BLaER1 treated with 17β-estradiol and CSF1 and Interleukin-3, amounts not matched to agents 10 nM and 100 nM (cell line): Measurements from ENCODE around the gene PLEKHF1.

ENCODE experiments used
- H3K27ac ChIP-seq, 11 experiments: shearing (Covaris generic); formaldehyde crosslinking; 2 replicates each; pipeline ENCODE4 v1.8.1; 2022
- H3K27me3 ChIP-seq, 11 experiments: shearing (Covaris generic); formaldehyde crosslinking; 2 replicates each; pipeline ENCODE4 v1.8.1; 2022
- H3K36me3 ChIP-seq, 11 experiments: shearing (Covaris generic); formaldehyde crosslinking; 2 replicates each; pipeline ENCODE4 v1.8.1; 2022
- H3K4me1 ChIP-seq, 10 experiments: shearing (Covaris generic); formaldehyde crosslinking; 2 replicates each; pipeline ENCODE4 v1.8.1; 2022
- H3K4me2 ChIP-seq, 11 experiments: shearing (Covaris generic); formaldehyde crosslinking; 2 replicates each; pipeline ENCODE4 v1.8.1; 2022
- H3K4me3 ChIP-seq, 10 experiments: shearing (Covaris generic); formaldehyde crosslinking; 2 replicates each; pipeline ENCODE4 v1.8.1; 2022
- H3K9ac ChIP-seq, 11 experiments: shearing (Covaris generic); formaldehyde crosslinking; 2 replicates each; pipeline ENCODE4 v1.8.1; 2022
- H3K9me3 ChIP-seq, 11 experiments: shearing (Covaris generic); formaldehyde crosslinking; replicated peaks in 1 of 11; 2 replicates each; pipeline ENCODE4 v1.8.1; 2022
- H4K20me1 ChIP-seq, 11 experiments: shearing (Covaris generic); formaldehyde crosslinking; 2 replicates each; pipeline ENCODE4 v1.8.1; 2022
- Cebpa-rat ChIP-seq, 11 experiments: shearing (Covaris generic); IDR thresholded peaks; 2 replicates each; pipeline ENCODE4 v1.8.1; 2022

The PLEKHF1 gene

DNA sequence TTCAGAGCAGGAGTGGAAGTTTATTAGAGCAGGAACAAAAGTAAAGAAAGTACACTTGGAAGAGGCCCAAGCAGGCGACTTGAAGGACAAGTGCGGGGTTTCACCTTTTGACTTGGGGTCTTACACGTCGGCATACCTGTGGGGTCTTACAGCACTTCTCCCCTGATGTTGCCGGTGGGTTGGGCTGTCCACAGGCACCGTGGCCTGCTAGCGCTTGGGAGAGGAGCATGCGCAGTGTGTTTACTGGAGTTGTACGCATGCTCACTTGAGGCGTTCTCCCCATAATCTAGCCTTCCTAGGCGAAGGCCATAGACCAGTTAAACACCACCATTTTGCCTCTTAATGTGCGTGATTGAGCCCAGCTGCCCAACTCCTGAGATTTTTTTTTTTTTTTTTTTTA lies 25.0 kb upstream of the PLEKHF1 start:
- no peaks in the 10 kb centered on the region for H4K20me1 ChIP-seq
- TF ChIP-seq Cebpa-rat (IDR thresholded peaks at IDR 0.05), result no peak
- no peak overlapping the region for H3K4me2 ChIP-seq
- peaks cover 17 to 30% (median 24%) of the 10 kb centered on the region in 10 experiments for H3K4me1 ChIP-seq
- H3K9ac ChIP-seq, result no peak overlapping the region
- H3K36me3 ChIP-seq, result no peaks in the 10 kb centered on the region
- no peak overlapping the region for H3K4me3 ChIP-seq
- H3K27me3 ChIP-seq, result no peaks in the 10 kb centered on the region
- H3K9me3 ChIP-seq, result no peaks in the 10 kb centered on the region
- no peak overlapping the region for H3K27ac ChIP-seq

GRCh38 chr19:29641597-29641996 lies 23.7 kb upstream of the PLEKHF1 start:
- peaks cover 23 to 36% (median 29%) of the 10 kb centered on the region in 10 experiments for H3K4me1 ChIP-seq
- no peak overlapping the region for H3K27ac ChIP-seq
- H3K9ac ChIP-seq, result no peak overlapping the region
- H4K20me1 ChIP-seq, result no peaks in the 10 kb centered on the region
- H3K36me3 ChIP-seq, result no peaks in the 10 kb centered on the region
- no peaks in the 10 kb centered on the region for H3K27me3 ChIP-seq
- H3K9me3 ChIP-seq, result no peaks in the 10 kb centered on the region
- H3K4me3 ChIP-seq, result no peak overlapping the region
- no peak for TF ChIP-seq Cebpa-rat (IDR thresholded peaks at IDR 0.05)
- H3K4me2 ChIP-seq, result peak overlapping the region in 4 of 11 experiments; percentile 6 to 36 (median 25); a peak in 3 of 22 replicates

DNA sequence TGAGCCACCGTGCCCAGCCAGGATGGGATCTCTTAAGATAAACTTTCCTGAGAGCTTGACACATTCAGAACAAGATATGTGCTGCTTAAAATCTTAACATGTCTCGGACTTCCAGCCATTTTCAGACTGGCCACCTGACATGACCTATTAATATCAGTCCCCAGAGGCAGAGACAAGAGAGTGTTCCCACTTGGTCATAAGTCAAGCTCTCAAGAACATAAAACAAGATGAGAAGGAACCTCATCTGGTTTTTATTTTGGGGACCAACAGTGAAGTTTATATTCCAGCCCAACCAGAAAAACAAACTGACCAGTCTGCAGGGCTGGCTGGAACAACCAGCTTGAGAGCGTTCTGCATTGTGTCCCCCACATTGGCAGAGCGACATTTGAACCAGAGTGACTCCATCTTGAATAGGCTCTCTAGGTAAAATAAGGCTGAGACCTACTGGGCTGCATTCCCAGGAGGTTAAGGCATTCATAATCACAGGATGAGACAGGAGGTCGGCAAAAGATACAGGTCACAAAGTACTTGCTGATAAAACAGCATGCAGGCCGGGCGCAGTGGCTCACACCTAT lies 21.8 kb upstream of the PLEKHF1 start:
- no peaks in the 10 kb centered on the region for H3K27me3 ChIP-seq
- H3K4me2 ChIP-seq, result no peak overlapping the region
- no peaks in the 10 kb centered on the region for H3K9me3 ChIP-seq
- H3K4me1 ChIP-seq, result peaks cover 20 to 54% (median 26%) of the 10 kb centered on the region in 10 experiments
- H3K9ac ChIP-seq, result no peak overlapping the region
- no peaks in the 10 kb centered on the region for H3K36me3 ChIP-seq
- H3K4me3 ChIP-seq, result no peak overlapping the region
- H4K20me1 ChIP-seq, result no peaks in the 10 kb centered on the region
- H3K27ac ChIP-seq, result no peak overlapping the region
- no peak for TF ChIP-seq Cebpa-rat (IDR thresholded peaks at IDR 0.05)

GRCh38 chr19:29644210-29644609 lies 21.1 kb upstream of the PLEKHF1 start:
- peaks cover 20 to 61% (median 32%) of the 10 kb centered on the region in 10 experiments for H3K4me1 ChIP-seq
- H3K9ac ChIP-seq, result no peak overlapping the region
- no peak overlapping the region for H3K27ac ChIP-seq
- no peaks in the 10 kb centered on the region for H3K27me3 ChIP-seq
- no peaks in the 10 kb centered on the region for H4K20me1 ChIP-seq
- H3K4me2 ChIP-seq, result peak overlapping the region in 3 of 11 experiments; percentile 36 to 87 (median 47); a peak in 6 of 22 replicates
- H3K9me3 ChIP-seq, result no peaks in the 10 kb centered on the region
- no peak for TF ChIP-seq Cebpa-rat (IDR thresholded peaks at IDR 0.05)
- H3K36me3 ChIP-seq, result no peaks in the 10 kb centered on the region
- no peak overlapping the region for H3K4me3 ChIP-seq

DNA sequence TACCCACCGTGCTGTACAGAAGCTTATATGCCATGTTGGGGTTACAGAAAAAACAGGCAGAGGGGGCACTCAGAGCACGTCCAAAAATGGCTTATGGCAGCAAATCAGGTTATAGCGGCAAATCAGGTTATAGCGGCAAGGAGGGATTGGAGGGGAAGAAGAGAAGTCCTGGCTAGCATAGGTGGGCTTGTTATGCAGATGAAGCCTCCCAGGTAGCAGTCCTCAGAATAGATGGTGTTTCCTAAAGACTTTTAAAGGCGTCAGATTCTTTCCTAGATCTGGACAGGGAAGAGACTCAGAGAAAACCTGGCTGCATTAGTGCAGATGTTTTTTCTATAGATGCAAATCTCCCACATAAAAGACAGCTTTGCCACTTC lies 19.8 kb upstream of the PLEKHF1 start:
- Histone ChIP-seq H3K4me2 (peak overlapping the region; percentile 49 to 89 (median 73)), H3K4me1 (peaks cover 20 to 66% (median 32%) of the 10 kb centered on the region in 10 experiments), H3K27me3 (no peaks in the 10 kb centered on the region), H3K9ac (peak overlapping the region in 2 of 11 experiments; percentile 18 to 24; a peak in 1 of 22 replicates), H4K20me1 (no peaks in the 10 kb centered on the region), H3K27ac (no peak overlapping the region), H3K9me3 (no peaks in the 10 kb centered on the region), H3K36me3 (no peaks in the 10 kb centered on the region), H3K4me3 (no peak overlapping the region; a peak in 1 of 20 replicates)
- no peak for TF ChIP-seq Cebpa-rat (IDR thresholded peaks at IDR 0.05)

DNA sequence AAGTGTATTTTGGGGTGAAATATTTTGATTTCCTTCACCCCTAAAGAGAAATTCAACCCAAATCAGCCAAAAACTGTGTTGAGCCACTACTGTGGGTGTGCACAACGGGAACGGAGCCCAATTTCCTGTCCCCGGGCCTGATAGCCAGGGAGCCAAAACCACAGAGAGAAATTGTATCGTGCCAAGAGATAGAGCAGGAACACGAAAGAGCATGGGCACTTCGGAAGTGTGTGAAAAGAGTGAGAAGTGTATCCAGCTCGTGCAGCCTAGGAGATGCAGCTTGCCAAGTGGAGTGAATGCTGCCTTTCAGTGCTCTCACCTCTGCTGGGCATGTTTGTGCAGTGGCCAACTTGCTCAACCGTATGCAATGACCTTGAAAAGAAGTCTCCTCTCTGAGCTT lies 19.4 kb upstream of the PLEKHF1 start:
- no peak for TF ChIP-seq Cebpa-rat (IDR thresholded peaks at IDR 0.05)
- Histone ChIP-seq H3K4me3 (peak overlapping the region in 2 of 10 experiments; percentile 14 to 25; a peak in 2 of 20 replicates), H3K9ac (peak overlapping the region in 2 of 11 experiments; percentile 18 to 24; a peak in 3 of 22 replicates), H3K36me3 (no peaks in the 10 kb centered on the region), H4K20me1 (no peaks in the 10 kb centered on the region), H3K4me1 (peaks cover 20 to 66% (median 32%) of the 10 kb centered on the region in 10 experiments), H3K27ac (no peak overlapping the region), H3K27me3 (no peaks in the 10 kb centered on the region), H3K4me2 (peak overlapping the region; percentile 49 to 89 (median 73)), H3K9me3 (no peaks in the 10 kb centered on the region)

GRCh38 chr19:29650772-29651387 lies 14.4 kb upstream of the PLEKHF1 start:
- TF ChIP-seq Cebpa-rat (IDR thresholded peaks at IDR 0.05), result no peak
- H4K20me1 ChIP-seq, result no peaks in the 10 kb centered on the region
- H3K9me3 ChIP-seq, result peaks cover 0 to 8% (median 0%) of the 10 kb centered on the region in 11 experiments; a peak in 4 of 22 replicates

GRCh38 chr19:29651622-29652394 lies 13.5 kb upstream of the PLEKHF1 start:
- TF ChIP-seq Cebpa-rat (IDR thresholded peaks at IDR 0.05), result no peak
- H4K20me1 ChIP-seq, result no peaks in the 10 kb centered on the region

More at GRCh38 chr19:29650772-29651387, 14.4 kb upstream of the PLEKHF1 start:
- no peak overlapping the region for H3K9ac ChIP-seq
- no peak overlapping the region for H3K27ac ChIP-seq
- peaks cover 6 to 37% (median 17%) of the 10 kb centered on the region in 10 experiments for H3K4me1 ChIP-seq
- H3K4me2 ChIP-seq, result no peak overlapping the region
- no peak overlapping the region for H3K4me3 ChIP-seq
- no peaks in the 10 kb centered on the region for H3K36me3 ChIP-seq
- H3K27me3 ChIP-seq, result no peaks in the 10 kb centered on the region

DNA sequence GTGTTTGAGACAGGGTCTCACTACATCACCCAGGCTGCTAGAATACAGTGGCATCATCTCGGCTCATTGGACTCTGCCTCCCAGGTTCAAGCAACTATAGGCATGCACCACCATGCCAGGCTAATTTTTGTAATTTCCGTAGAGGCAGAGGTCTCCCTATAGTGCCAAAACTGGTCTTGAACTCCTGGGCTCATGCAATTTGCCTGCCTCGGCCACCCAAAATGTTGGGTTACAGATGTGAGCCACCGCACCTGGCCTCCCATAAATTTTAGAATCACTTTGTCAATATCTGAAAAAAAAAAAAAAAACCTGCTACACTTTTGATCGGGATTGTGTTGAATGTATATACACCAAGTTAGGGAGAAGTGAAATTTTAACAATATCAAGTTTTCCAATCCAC lies 11.9 kb upstream of the PLEKHF1 start:
- no peak for TF ChIP-seq Cebpa-rat (IDR thresholded peaks at IDR 0.05)
- Histone ChIP-seq H3K4me2 (no peak overlapping the region), H3K4me3 (no peak overlapping the region), H3K27ac (no peak overlapping the region), H3K36me3 (no peaks in the 10 kb centered on the region), H3K27me3 (no peaks in the 10 kb centered on the region), H3K9me3 (peaks cover 0 to 8% (median 0%) of the 10 kb centered on the region in 11 experiments; a peak in 4 of 22 replicates), H4K20me1 (no peaks in the 10 kb centered on the region), H3K4me1 (peaks cover 0 to 12% (median 7%) of the 10 kb centered on the region in 10 experiments; a peak in 11 of 20 replicates), H3K9ac (no peak overlapping the region)

More at GRCh38 chr19:29651622-29652394, 13.5 kb upstream of the PLEKHF1 start:
- Histone ChIP-seq H3K27me3 (no peaks in the 10 kb centered on the region), H3K36me3 (no peaks in the 10 kb centered on the region), H3K4me3 (no peak overlapping the region), H3K27ac (no peak overlapping the region), H3K4me2 (no peak overlapping the region), H3K9me3 (peaks cover 0 to 8% (median 0%) of the 10 kb centered on the region in 11 experiments; a peak in 4 of 22 replicates), H3K9ac (no peak overlapping the region), H3K4me1 (peaks cover 0 to 28% (median 9%) of the 10 kb centered on the region in 10 experiments; a peak in 11 of 20 replicates)
